C4-2B (cell line): ENCODE data around the gene DNAJB8.

Source experiments
- H3K27ac ChIP-seq: fragments of 450-650 bp; 2 replicates; pipeline ENCODE4 v1.5.1; 2017
- CTCF ChIP-seq: fragments of 450-650 bp; conservative IDR thresholded peaks from 2 replicates; pipeline ENCODE4 v1.5.1; 2017; ENCODE audit warnings: mild to moderate bottlenecking
- ZFX ChIP-seq: fragments of 450-650 bp; IDR thresholded peaks from 2 replicates; pipeline ENCODE4 v1.6.1; 2017

Gene DNAJB8

GRCh38 chr3:128413003-128413370 is 53.7 kb downstream of the DNAJB8 start:
- TF ChIP-seq ZFX: no peak
- TF ChIP-seq CTCF: no peak
- no peak overlapping the region for H3K27ac ChIP-seq
